ENCODE data around the gene RBM15B.
A peak's percentile ranks its signal among the peaks of the same experiment; 100 is the strongest.

Gene RBM15B

GRCh38 chr3:51393564-51393963 lies 2.5 kb downstream of the RBM15B start:
- DNase-seq: no peak

- no peak for DNase-seq
These were observed 3.5 kb downstream of the RBM15B start for GRCh38 chr3:51394541-51394940.

GRCh38 chr3:51395493-51396213 lies 4.6 kb downstream of the RBM15B start:
- no peak for DNase-seq

GRCh38 chr3:51396401-51396800 lies 5.3 kb downstream of the RBM15B start:
- DNase-seq: no peak

- DNase-seq: no peak
These were observed 6.3 kb downstream of the RBM15B start for GRCh38 chr3:51397392-51397791.

GRCh38 chr3:51398595-51399310 lies 7.7 kb downstream of the RBM15B start:
- no peak for DNase-seq

GRCh38 chr3:51400166-51400565 lies 9.1 kb downstream of the RBM15B start:
- DNase-seq: no peak

- DNase-seq: no peak
These were observed 10.7 kb downstream of the RBM15B start for GRCh38 chr3:51401735-51402134.

GRCh38 chr3:51403675-51404074 lies 12.6 kb downstream of the RBM15B start:
- no peak for DNase-seq

- no peak for DNase-seq
These were observed 16.9 kb downstream of the RBM15B start for GRCh38 chr3:51408021-51408420.

GRCh38 chr3:51408813-51409212 lies 17.7 kb downstream of the RBM15B start:
- DNase-seq: no peak

- DNase-seq: no peak
These were observed 31.1 kb downstream of the RBM15B start for GRCh38 chr3:51422211-51422610.

GRCh38 chr3:51426921-51427320 lies 35.8 kb downstream of the RBM15B start:
- no peak for DNase-seq

GRCh38 chr3:51429138-51429537 lies 38.1 kb downstream of the RBM15B start:
- DNase-seq: no peak

GRCh38 chr3:51434110-51434509 lies 43.0 kb downstream of the RBM15B start:
- no peak for DNase-seq

GRCh38 chr3:51434746-51435327 lies 43.8 kb downstream of the RBM15B start:
- DNase-seq: peak; percentile 23

GRCh38 chr3:51436998-51437639 lies 46.0 kb downstream of the RBM15B start:
- no peak for DNase-seq

GRCh38 chr3:51441282-51442030 lies 50.4 kb downstream of the RBM15B start:
- DNase-seq: no peak

- DNase-seq: no peak
These were observed 54.6 kb downstream of the RBM15B start for GRCh38 chr3:51445544-51446280.

Measured in NCI-H1092 (cell line).